ENCODE measurements around the gene ETFA.

- TF ChIP-seq CTCF (IDR thresholded peaks at IDR 0.05) (no peak), POLR2A (IDR thresholded peaks at IDR 0.05) (no peak)
Measured at GRCh38 chr15:76204109-76204845, 107.0 kb downstream of the ETFA start.

Measured in prostate gland (tissue), 2 donors.